Muscle of back (tissue), 11 donors: Measurements from ENCODE around the gene SPAG17. TPM values are rescaled to one million over a fixed set of nuclear protein-coding genes. Genes with fewer than 3 reads are reported as not detected.

Source experiments
- DNase-seq, 3 donors: peaks; one replicate each; pipeline versions ENCODE4 v3.0.0 to v3.0.0-alpha.2; 2013
- polyA plus RNA-seq, 10 donors: library from polyadenylated mRNA; unstranded; fragments of 120-200 nt; gene quantifications; one replicate each; pipeline ENCODE4 v1.2.1, GENCODE V29; 2013; ENCODE audit not compliant: insufficient read length in 10 of 10

The SPAG17 gene
- polyA plus RNA-seq, 10 donors = 0.58 to 2.8 (median 2.1) TPM

DNA sequence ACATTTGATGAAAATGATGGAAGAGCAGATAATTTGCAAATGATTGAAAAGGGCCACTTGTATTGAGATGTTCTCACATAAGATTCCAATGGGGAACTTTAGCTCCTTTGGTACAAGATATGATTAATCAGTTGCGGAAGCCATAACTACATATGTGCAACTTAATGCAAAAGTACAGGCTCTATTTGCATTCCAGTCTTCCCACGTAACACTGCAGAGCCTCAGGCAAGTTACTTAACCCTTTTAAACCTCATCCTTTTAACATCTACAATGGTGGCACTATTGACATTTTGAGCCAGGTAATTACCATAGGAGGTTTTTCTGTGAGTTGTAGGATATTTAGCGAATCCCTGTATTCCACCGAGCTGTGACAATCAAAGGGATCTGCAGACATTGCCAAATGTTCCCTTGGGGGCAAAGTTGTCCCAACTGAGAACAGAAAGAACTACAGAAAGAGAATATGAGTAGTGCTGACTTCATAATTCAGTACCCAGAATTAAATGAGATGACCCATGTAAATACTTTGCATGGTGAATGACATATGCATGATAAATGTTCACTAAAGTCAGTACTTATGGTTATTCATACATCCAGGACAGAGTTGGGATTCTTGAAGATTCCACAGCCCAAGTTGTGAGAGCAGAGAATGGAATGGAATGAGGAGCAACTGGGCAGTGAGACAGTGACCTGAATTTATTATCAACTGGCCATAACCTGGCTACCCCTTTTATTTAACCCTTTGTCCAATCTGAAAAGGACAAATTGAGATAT, 62.6 kb downstream of the SPAG17 start:
- no peak for DNase-seq

DNA sequence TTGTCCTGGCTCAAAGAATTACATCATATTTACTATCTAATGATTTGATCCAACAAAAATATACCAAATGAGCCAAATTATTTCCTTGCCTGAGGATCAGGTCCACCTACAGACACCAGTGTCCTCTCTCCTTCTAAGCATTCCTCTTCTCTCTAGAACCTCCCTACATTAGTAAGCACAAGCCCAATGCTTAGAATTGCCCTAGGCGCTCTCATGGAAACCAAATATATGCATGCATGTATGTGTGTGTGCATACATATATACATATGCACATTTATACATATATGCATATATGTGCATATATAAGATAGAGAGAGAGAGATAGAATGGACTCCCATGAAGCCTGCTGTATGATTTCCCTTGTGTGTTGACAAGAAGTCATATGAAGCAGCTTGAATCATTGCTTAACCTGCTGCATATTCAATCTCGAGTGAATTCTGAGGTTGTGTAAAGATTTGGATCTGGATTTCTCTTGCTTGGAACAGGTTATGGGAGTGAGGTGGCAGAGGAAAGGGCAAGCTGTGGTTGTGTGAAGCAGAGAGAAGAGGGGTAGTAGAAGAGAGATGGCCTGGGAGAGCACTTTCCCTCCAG, 66.1 kb downstream of the SPAG17 start:
- DNase-seq = no peak

DNA sequence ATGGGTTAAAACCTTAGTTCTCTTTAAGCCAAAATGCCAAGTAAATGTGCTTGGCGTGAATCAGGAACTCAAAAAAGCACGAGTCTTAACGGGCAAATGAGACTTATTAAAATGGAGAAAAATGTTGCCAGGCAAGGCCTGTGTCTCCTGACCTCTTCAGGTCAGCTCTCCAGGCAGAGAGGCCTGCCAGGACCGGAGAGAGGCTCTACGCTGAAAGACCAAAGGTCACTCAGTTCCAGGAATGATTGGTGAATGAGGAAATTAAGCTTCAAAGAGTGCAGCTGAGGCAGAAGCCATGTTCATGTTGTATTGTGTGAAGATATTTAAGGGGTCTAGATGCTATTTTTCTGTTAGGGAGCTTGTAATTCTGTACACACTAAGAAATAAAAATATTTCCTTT, 66.6 kb downstream of the SPAG17 start:
- no peak for DNase-seq

DNA sequence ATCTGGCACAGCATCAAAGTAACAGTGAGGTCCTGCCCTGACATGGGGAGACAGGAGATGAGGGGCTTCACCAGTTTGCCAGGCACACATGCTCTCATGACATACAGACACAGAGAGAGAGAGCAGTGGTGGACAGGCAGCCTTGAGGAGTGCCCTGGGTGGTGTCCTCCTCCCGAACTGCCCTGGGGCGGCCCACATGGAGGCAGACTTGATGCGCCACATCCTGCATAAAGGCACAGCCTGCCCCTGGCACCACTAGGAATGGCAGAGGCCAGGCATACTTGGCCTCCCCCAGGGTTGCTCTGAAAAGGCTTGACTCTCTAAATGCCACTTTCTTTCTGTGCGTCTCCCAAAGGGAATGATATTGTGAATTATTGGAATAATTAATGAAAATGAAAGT, 67.5 kb downstream of the SPAG17 start:
- no peak for DNase-seq

DNA sequence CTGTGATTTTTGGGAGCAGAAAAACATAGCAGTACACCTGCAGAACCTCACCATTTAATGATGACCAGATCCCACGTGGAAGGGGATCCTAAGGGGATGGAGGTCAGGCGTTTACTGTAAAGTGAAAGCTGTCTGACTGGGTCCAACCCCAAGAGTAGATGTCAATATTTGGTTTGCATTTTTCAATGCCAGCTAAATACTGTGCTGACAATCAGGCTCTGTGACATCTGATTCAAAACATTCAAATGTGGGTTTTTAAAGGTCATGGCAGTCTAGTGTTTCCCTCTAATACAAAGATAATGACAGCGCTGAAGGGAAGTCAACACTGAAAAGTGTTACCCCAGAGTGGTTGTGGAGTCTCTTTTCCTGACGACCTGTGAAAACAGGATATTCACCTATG, 68.1 kb downstream of the SPAG17 start:
- DNase-seq = no peak

DNA sequence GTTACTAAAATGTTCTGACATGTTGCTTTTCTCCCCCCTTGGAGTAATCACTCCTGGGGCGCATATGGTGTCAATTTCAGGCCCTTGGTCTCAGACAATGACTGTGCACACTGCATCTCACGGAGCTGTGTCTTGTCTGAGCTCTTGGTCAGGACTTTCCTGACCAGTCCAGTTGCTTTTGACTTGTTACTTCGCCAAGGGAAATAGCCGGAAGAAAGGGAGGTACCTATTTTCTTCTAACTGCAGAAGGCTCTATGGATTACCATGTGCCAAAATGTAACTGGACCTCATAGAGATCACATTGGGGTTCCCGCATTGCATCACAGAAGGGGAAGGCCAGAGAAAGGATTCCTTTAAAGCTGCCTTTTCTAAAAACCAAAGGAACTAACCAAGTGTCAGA, 68.6 kb downstream of the SPAG17 start:
- peak; percentile 68 to 93 (median 82) for DNase-seq

DNA sequence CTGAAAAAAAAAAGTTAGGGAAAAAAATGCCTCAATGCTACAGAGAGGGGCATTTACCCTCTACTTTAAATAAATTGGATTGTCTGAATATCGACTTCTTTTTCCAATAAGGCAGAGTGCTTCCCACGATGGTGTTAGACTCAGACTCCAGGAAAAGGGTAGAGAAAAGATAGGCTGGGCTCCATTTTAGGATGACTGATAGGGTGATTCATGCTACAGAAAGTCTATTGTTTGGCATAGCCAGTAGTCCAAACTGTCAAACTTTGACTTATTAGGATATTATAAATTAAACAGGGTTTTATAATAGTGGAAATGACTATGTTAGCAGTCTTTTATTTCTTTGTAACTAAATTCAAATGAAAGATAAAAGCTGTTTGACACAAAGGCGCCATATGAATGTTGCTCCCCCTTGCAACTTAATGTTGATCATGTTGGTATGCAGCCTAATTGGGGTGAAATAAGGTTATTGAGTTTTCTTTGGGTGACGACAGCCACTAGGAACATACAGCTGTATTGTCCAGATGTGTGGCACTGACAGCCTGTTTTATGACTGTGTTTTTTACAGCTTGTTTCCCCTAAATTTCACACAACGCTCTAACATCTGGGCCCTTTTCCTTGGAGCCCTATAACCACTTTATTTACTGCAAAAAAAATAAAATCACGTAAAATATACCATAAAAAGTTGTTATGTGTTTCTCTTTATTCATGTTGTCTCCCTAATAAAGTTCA, 69.3 kb downstream of the SPAG17 start:
- DNase-seq = no peak

DNA sequence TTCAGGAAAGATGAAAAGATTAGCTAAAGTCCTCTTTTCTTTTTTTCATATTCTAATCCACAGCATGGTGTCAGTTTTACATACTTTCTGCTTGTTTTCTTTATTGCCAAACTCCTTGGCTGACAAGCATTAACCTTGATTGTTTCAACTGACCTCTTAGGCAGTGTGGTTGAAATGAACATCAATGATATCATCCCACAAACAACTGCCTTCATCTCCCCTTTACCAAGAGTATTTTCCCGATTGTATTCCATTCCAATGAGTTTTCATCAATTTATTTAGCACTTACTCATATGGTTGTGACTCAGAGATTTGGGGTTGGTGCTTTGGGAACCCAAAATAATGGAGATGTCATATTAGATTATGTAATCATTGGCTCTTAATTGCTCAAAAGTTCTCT, 71.8 kb downstream of the SPAG17 start:
- DNase-seq = no peak

DNA sequence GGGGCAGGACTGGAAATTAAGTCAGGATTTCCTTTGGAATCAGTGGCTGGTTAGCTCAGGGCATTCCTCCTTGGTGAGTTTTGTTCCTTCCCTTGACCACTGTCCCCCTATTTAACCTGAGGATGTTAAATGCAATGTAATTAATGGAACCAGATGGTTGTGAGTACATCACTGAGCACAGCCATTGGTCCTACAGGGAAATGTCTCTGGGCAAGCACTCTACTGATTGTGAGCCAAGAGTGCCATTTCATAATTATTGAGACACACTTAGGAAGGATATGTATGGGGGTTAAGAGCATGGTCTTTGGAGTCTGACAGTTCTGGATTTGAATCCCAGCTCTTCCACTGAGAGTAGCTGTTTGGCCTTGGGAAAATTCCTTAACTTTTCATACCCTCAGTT, 74.4 kb downstream of the SPAG17 start:
- no peak for DNase-seq

DNA sequence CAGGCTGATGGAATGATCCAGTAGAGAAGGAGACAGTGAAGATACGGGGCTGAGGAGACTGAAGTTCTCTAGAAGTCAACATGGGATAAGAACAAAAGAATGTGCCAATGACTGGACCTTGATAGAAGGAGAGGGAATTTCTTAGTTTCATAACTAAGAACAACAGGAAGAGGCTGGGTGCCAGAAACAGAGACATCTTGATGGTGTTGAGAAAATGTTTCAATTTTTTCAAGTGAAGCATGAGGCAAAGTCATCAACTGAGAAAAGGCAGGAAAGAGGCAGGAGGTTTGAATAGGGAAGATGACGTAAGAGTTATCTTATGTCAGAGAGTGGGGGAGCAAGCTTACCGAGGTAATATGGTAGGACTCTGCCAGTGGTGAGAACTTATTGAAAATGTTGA, 80.1 kb downstream of the SPAG17 start:
- no peak for DNase-seq

DNA sequence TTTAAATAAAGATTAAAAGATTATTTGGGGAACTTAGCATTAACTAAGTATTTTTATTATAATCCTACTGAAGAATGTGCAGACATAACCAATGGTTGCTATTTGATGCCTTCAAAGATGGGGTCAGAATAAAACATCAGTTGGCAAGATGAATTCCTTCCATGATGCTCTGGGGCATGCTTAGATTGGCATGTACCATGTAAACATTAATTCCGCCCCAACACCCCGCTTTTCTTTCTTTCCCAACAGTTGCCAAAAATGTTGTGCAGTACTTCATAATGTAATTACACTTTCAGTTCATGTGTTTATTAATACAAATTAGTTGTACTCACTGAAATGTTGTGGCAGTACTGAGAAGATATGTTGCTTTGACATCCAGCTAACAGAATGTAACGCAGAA, 82.6 kb downstream of the SPAG17 start:
- DNase-seq = no peak

DNA sequence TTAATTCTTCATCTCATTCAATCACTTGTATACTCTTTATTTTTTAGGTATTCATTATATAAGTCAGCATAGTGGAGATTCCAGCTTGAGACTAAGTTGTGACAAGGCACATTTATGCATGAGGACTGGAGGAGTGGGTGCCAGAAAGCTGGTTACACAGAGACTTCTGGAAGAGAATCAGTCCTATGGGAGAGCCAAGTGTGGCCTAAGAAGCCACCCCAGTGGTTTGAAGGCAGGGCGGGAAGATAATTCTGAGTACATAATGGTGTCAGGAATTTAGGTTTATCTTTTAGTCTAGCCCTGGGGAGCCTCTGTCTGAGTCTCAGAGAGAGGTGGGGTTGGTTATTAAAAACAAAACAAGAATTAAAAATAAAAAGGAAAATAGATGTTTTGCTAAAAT, 83.0 kb downstream of the SPAG17 start:
- DNase-seq = no peak

DNA sequence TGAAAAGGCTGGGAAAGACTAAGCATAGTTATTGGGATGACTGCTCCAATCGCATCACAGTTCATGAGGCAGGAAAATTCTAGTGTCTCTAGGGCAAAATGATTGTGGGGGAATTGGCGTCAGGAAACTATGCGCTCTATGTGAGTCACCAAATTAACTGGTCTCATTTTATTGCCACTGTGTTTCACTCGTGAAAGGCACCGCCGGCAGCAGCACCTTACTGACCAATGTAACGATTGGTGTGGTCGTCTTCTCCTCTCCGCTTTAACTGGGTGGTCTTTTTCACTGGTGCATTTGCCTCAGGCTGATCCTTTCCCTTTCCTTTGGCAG, 83.5 kb downstream of the SPAG17 start:
- DNase-seq = peak in 2 of 3 donors; percentile 58 to 71

DNA sequence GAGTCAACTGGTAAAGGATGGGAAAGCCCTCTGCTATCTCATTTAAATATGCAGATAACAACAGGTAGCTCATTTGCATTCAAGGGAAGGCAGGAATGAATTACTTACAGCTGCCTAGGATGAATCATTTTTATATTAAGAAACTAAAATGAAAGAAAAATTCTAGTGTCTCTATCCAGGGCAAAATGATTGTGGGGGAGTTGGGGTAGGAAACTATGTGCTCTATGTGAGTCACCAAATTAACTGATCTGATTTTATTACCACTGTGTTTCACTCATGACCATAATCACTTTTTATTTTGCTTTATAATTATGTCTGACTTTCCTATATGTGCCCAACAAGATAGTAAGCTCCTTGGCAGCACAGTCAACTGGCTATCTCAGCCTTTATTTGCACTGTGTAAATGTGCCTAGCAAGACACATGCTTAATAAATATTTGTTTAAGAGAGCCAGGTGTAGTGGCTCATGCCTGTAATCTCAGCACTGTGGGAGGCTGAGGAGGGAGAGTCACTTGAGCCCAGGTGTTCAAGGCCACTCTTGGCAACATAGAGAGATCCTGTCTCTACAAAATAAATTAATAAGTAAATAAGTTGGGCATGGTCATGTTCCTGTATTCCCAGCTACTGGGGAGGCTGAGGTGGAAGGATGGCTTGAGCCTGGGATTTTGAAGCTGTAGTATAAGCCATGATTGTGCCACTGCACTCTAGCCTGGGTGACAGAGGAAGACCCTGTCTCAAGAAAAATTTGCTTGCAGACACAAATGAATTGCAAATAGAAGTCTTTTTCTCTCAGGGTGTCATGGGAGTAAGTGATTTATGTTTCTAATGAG, 84.1 kb downstream of the SPAG17 start:
- DNase-seq = no peak

DNA sequence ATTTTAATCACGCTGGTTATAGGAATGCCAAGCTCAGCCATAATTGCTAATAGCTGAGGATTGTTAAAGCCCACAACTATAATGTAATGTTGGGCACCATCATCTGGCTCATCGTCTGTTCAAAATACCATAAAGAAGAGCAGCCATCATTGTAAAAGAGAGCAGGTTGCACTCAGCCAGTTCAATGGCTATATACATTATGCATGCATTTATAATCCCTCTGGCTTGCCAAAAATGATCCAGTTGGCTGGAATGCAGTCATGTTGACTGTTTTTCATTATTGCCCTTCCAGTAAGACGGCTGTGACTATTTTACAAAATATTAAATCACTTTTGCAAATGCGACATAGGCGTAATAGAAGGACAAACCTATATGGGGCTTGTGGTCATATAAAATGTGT, 85.3 kb downstream of the SPAG17 start:
- no peak for DNase-seq

DNA sequence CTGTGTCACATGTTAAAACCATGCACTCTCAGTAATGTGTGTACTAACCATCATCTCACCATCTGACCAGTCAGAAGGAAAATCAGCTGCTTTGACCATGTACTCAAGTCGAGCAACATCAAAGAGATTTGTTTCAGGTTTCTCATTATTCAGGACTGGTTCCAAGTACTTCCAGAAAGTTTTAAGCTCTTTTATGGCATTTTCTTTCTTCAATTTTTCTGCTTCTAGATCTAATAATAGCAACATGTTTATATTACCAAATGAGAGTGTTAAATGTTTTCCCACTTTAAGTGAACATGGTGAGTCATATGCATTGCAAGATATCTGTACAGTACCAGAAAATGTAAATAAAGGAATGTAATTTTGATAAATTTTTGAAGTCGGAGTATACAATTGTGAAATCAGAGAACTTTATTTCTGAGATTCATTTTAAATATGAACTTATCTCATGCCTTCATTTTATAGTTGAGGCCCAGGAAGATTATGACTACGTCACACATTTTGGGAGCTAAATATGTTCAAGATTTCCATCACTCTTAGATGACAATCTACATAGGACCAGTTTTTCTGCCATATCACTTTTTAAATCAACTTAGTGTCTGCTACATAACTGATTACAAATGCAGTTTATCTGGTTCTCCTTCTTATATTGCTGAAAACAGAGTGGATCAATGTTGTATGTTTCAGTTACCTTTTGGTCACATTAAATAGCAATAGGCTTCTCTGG, 87.2 kb downstream of the SPAG17 start:
- DNase-seq = peak in 1 of 3 donors; percentile 33

DNA sequence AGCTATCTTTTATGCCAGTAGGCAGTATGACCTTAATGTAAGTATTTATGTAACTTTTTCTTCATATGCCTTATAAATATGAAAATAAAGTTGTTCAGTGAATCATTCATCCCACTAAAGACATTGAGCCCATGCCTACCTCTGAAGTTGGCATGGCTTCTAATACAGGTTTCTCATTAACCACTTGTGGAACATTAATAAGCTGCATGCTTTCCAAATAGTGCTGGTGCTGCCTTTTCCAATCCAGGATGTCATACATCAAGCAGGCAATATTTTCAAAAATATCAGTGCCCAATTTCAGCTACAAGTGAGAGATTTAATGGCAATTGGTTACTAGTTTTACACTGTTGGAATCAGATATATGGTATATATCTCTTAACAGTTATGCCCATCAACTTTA, 92.0 kb downstream of the SPAG17 start:
- DNase-seq = no peak

DNA sequence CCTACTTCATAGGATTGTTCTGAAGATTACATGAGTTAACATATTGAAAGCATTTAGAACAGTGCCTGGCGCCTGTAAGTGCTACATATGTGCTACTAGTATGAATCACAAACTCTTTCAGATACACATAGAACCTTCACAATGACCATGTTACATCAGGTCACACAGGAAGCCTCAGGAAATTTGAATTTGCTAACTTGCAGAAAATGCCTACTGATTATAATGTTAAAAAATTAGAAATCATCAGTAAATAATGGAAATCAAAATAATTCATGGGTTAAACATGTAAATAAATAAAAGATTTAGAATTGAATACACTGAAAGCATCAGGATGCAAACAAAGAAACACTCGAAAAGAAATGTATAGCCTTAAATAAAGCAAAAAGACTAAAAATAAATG, 94.9 kb downstream of the SPAG17 start:
- no peak for DNase-seq

DNA sequence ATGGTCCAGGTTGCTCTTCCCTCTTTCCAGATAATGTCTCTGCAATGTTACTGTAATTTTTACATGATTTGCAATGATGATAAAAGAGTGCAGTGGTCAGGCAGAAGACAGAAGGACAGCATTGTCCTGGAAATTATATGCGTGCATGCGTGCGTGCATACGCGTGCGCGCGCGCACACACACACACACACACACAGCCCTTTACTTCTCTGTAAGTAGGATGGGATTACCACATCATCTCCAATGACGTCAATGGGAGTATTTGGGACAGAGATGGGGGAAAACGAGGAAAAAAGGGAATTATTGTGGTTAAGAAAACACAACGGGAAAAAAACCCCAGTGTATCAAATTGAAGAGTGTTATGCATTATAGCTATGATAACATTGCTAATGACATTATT, 99.7 kb downstream of the SPAG17 start:
- no peak for DNase-seq

DNA sequence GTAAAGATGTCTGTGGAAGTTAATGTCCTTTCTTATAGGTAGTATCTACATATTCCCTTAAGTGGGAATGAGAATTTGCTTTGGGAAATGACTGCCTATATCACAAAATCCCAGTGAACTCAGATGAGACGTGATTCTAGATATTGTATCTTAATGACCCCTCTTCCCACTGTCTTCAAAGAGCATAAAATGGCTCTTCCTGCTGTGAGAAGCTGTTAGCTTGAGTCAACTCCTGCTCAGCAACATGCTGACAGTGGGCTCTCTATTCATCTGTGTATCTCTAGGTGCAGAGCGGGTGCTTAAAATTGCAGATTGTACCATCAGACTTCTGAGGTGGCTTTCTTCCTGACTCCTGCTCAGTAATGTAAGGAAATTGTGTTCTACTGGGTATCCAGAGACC, 100.6 kb downstream of the SPAG17 start:
- DNase-seq = no peak

DNA sequence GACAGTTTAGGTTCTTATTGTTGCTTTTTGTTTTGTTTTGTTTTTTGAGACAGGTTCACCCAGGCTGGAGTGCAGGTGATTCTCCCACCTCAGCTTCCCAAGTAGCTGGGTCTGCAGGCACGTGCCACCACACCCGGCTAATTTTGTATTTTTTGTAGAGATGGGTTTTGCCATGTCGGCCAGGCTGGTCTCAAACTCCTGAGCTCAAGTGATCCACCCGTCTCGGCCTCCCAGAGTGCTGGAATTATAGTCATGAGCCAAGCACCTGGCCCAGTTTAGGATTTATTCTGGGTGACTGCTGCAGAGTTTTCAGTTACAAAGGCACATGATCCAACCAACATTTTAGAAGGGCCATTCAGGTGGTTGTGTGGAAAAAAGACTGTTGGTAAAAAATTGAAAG, 102.0 kb downstream of the SPAG17 start:
- DNase-seq = no peak

DNA sequence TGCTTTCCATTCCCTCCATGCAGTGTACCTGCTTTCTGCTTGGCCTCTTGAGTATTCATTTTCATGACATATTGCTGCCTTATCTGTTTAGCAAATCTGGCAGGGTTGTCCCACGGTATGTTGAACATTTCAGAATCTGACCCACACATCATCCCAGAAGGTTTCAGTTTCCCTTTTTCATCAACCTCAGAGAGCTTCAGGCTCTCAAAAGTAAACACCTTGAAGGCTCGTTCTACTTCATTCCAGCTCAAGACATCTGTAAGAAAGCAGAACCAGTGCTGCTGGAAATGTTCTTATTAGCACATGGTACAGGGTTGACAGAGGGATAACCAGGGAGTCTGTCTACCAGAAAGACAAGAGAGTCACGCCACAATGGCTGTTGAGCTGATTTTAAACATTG, 103.6 kb downstream of the SPAG17 start:
- no peak for DNase-seq
